ENCODE results near the gene MC1R. TPM values are rescaled to one million over a fixed set of nuclear protein-coding genes. Genes with fewer than 3 reads are reported as not detected.

MC1R gene
- total and polyA plus RNA-seq, 8 donors, result 1.3 to 11.3 (median 2.9) TPM

- peaks cover 54 to 88% (median 66%) of the 10 kb centered on the region in 4 donors for H3K4me1 ChIP-seq
- intact Hi-C loops (cut with DNase I; ENCODE audit: low total_unique reads), result no loop called here
- H3K36me3 ChIP-seq, result no peaks in the 10 kb centered on the region
- H3K9me3 ChIP-seq, result no peaks in the 10 kb centered on the region
- TF ChIP-seq POLR2A (IDR thresholded peaks at IDR 0.05), result no peak
- TF ChIP-seq POLR2AphosphoS5 (IDR thresholded peaks at IDR 0.05), result peak in 2 of 3 donors; percentile 72 to 76
- H3K27me3 ChIP-seq, result peaks cover 18 to 100% (median 51%) of the 10 kb centered on the region in 3 donors
- H3K27ac ChIP-seq, result peak within 1 kb of the TSS; percentile 70 to 90 (median 85)
- 0 to 1% (median 1%) methylated on average over 12 to 88 of the region's 88 CpGs for WGBS, 5 donors
- peak; percentile 69 to 92 for DNase-seq
- H3K4me3 ChIP-seq, result peak within 1 kb of the TSS; percentile 51 to 59 (median 58)
Measured at GRCh38 chr16:89922884-89923639, 4.4 kb downstream of the MC1R start, which contains the start of gene TUBB3. Gene TUBB3, plus strand, starts transcription at chr16:89923342. Its CDS starts 60 bp downstream, at chr16:89923402.

GRCh38 chr16:89923640-89924296, 5.1 kb downstream of the MC1R start:
- Histone ChIP-seq H3K36me3 (no peaks in the 10 kb centered on the region), H3K27me3 (peaks cover 18 to 100% (median 51%) of the 10 kb centered on the region in 3 donors), H3K4me3 (peak overlapping the region; percentile 51 to 59 (median 58)), H3K4me1 (peaks cover 47 to 81% (median 59%) of the 10 kb centered on the region in 4 donors), H3K27ac (peak overlapping the region in 3 of 5 donors; percentile 43 to 89 (median 82)), H3K9me3 (no peaks in the 10 kb centered on the region)
- no peak for TF ChIP-seq POLR2A (IDR thresholded peaks at IDR 0.05)
- no peak for TF ChIP-seq POLR2AphosphoS5 (IDR thresholded peaks at IDR 0.05)
- TF ChIP-seq EP300 (IDR thresholded peaks at IDR 0.05), result no peak
- TF ChIP-seq CTCF (IDR thresholded peaks at IDR 0.05), result no peak
- 2 to 5% (median 3%) methylated on average over 10 to 41 of the region's 41 CpGs for WGBS, 5 donors
- intact Hi-C loops (cut with DNase I; ENCODE audit: low total_unique reads), result no loop called here
- peak in 1 of 2 donors; percentile 59 for DNase-seq

GRCh38 chr16:89924297-89924924, 5.7 kb downstream of the MC1R start:
- 3 to 7% (median 5%) methylated on average over 12 to 14 of the region's 14 CpGs for WGBS, 5 donors
- peak in 1 of 2 donors; percentile 80 for DNase-seq
- Histone ChIP-seq H3K4me3 (peak overlapping the region in 1 of 4 donors; percentile 58), H3K27me3 (peaks cover 18 to 100% (median 51%) of the 10 kb centered on the region in 3 donors), H3K4me1 (peaks cover 46 to 75% (median 55%) of the 10 kb centered on the region in 4 donors), H3K9me3 (no peaks in the 10 kb centered on the region), H3K36me3 (no peaks in the 10 kb centered on the region), H3K27ac (no peak overlapping the region)
- TF ChIP-seq POLR2AphosphoS5 (IDR thresholded peaks at IDR 0.05) (no peak), EP300 (IDR thresholded peaks at IDR 0.05) (no peak), POLR2A (IDR thresholded peaks at IDR 0.05) (no peak), CTCF (IDR thresholded peaks at IDR 0.05) (no peak)
- intact Hi-C loops (cut with DNase I; ENCODE audit: low total_unique reads), result no loop called here

GRCh38 chr16:89924925-89925307, 6.3 kb downstream of the MC1R start:
- H3K4me3 ChIP-seq, result no peak overlapping the region
- H3K36me3 ChIP-seq, result no peaks in the 10 kb centered on the region
- TF ChIP-seq CTCF (IDR thresholded peaks at IDR 0.05), result no peak
- TF ChIP-seq EP300 (IDR thresholded peaks at IDR 0.05), result no peak
- TF ChIP-seq POLR2AphosphoS5 (IDR thresholded peaks at IDR 0.05), result no peak
- TF ChIP-seq POLR2A (IDR thresholded peaks at IDR 0.05), result no peak
- H3K27ac ChIP-seq, result no peak overlapping the region
- H3K27me3 ChIP-seq, result peaks cover 18 to 100% (median 51%) of the 10 kb centered on the region in 3 donors
- peaks cover 46 to 69% (median 55%) of the 10 kb centered on the region in 4 donors for H3K4me1 ChIP-seq
- no peaks in the 10 kb centered on the region for H3K9me3 ChIP-seq
- intact Hi-C loops (cut with DNase I; ENCODE audit: low total_unique reads), result no loop called here
- no peak for DNase-seq
- 18 to 38% (median 29%) methylated on average over 3 to 4 of the region's 4 CpGs for WGBS, 5 donors

Data from stomach (tissue), 9 donors.